GM19438 (cell line): ENCODE measurements around the gene FAH.

ENCODE experiments used
- ATAC-seq: cut with Tn5 transposase; IDR thresholded peaks from one replicate; pipeline ENCODE4 v1.9.1; 2021; ENCODE audit warnings: low read depth; ENCODE audit not compliant: unreplicated experiment

FAH gene

GRCh38 chr15:80231371-80231770 lies 78.6 kb downstream of the FAH start:
- ATAC-seq = no peak

GRCh38 chr15:80233581-80233980 lies 80.8 kb downstream of the FAH start:
- ATAC-seq = no peak

- no peak for ATAC-seq
These were observed 82.1 kb downstream of the FAH start for GRCh38 chr15:80234883-80235282.
